ENCODE measurements around the gene FOXJ1. TPM values are rescaled to one million over a fixed set of nuclear protein-coding genes. Genes with fewer than 3 reads are reported as not detected.

Gene FOXJ1
- total and polyA plus RNA-seq, 2 of the 8 experiments (the other 6 are each of a cell fraction or from before 2014, with no cell fraction given) = 4.7 to 5.4 TPM

DNA sequence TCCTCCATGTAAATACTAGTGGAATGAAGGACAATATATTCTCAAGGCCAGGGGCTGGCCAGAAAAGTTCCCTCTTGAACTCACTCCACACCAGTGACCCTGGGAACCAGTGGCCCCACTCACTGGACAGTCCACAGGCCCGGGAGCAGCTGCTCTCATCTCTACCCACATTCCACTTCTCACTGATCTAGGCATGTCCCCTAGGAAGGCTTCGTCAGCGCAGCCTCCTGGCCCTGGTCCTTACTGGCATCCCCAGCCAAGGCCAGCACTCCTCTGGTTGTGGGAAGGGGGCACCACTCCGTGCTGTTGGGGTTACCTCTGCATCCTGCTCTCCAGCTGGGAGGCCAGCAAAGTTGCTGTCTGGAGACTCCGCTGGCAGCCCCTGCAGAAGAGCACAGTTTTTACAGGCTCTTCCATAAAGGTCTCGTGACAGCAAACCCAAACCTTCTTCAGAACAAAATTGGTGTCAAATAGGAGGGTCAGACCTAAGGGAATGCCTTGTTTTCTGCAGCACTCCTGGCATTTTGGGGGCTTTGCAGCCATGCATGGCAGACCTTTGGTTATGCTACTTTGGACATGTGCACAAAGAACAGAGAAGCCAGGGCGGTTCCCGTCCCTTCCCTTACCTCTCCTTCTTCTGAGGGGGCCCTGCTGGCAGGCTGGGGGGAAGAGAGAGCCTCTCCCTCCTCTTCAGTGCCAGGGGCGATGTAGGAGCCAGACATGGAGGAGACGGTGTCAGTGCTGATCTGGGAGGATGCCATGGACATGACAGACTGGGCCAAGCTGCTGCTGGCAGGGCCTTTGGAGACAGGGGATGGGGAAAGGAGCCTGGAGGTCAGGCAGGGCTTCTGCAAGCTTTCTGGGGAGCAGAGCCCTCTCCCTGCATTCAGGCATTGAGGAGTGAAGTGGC, 14.1 kb upstream of the FOXJ1 start (continued):
- TF ChIP-seq FOSL1 (IDR thresholded peaks at IDR 0.05; ENCODE audit: insufficient read depth, low read depth, low read length) (no peak), ASH2L (IDR thresholded peaks at IDR 0.05; ENCODE audit: low read length) (no peak), KDM1A (IDR thresholded peaks at IDR 0.05; ENCODE audit: borderline replicate concordance, low read length) (no peak), RNF2 (IDR thresholded peaks at IDR 0.05; ENCODE audit: borderline replicate concordance, low read depth, low read length, missing control alignments, poor library complexity, severe bottlenecking) (no peak)

All from H1 (cell line).